GM21529 (cell line): ENCODE measurements around the gene DYNC1H1.
"Not testable (repeated sequence)": the region's sequence is repeated elsewhere in the genome, so short reads cannot be mapped to it uniquely, and the experiment has no call there.

Experiments used
- ATAC-seq: cut with Tn5 transposase; IDR thresholded peaks from one replicate; pipeline ENCODE4 v1.9.1; 2021; ENCODE audit not compliant: unreplicated experiment

DYNC1H1 gene

DNA sequence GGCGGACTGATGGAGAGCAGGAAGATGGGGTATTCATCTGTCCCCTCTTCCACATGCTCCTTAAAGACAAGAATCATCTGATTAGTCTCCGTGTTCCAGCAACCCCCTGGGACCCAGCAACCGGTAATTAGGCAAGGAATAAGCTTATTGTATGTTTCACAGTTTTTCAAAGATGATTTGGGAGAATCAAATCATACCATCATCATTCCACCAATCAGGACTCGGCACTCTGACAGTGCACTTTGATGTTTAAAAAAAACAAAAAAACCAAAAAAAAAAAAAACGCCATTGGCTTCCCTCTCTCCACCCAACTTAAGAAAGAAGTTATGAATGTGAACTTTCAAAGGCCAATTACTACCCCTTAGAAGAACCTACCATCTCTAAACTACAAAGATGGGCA, 1.3 kb upstream of the DYNC1H1 start:
- ATAC-seq, result no peak

DNA sequence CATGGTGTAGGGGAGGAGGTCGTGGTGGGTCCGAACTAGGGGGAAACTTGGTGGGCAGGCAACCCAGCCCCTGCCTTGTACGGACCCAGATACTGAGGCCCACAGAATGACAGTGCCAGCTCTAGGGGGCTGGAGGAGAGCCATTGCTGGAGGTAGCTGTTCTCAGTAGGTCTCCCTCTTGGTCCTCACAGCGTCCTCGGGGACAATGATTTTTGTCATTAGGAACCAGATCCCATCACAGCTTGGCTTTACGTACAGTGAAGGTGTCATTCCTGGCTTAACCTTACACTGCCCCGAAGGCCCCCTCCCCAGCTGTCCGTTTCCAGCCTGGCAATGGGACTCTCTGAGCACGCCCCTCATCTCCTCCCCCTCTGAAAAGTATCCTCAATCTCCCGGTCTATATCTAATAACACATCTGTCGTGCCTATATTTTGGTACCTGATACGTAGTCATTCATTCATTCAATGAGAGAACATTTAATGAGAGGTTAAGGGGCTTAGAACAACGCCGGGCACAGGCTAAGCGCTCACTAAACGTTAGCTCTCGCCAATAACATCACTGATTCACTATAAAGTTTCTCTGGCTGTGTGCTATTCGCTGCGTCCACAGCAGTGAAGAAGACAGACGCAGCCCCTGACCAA, 597 bp upstream of the DYNC1H1 start:
- no peak for ATAC-seq

GRCh38 chr14:101965181-101965544, 790 bp downstream of the DYNC1H1 start:
- peak; percentile 41 for ATAC-seq

GRCh38 chr14:101965770-101966722, 1.7 kb downstream of the DYNC1H1 start:
- no peak for ATAC-seq

- ATAC-seq, result no peak
Observed at GRCh38 chr14:101966742-101967141, 2.4 kb downstream of the DYNC1H1 start.

- ATAC-seq, result no peak
Observed at GRCh38 chr14:101968186-101968585, 3.8 kb downstream of the DYNC1H1 start.

- no peak for ATAC-seq
Observed at GRCh38 chr14:101969481-101969880, 5.1 kb downstream of the DYNC1H1 start.

- no peak for ATAC-seq
Observed at GRCh38 chr14:101970830-101971400, 6.5 kb downstream of the DYNC1H1 start.

GRCh38 chr14:101971458-101971857, 7.1 kb downstream of the DYNC1H1 start:
- not testable (repeated sequence) for ATAC-seq

DNA sequence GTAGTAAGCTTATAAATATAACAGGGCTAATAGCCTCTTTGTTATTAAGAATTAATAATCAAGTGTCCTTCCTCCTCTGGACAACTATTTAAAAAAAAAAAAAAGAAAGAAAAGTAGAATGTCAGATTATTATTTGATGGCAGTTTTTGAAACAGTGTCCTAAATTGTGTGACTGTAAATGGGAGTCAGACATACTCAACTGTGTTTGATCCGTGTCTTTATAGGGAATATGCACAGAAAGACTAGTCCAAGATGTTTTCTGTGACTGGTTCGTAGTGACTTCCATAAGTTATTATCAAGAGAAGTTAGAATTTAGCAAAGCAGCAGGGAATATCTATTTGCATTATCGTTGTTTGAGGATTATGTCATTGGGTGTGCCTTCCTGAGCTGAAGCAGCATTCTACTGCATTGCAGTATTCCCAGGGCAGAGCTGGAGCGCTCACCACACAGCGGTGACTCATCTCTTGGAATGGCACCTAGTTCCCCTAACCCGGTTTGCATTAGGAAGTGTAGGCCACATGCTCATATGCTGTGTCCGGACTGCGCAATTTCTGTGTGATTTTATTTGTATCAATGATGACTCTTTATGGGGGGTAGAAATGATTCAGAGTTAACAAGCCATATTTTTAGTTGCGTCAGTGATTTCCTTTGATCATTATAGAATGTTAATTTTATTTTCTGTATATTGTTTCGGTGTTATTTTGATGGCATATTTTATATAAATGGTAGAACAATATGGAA, 7.9 kb downstream of the DYNC1H1 start:
- ATAC-seq, result no peak

DNA sequence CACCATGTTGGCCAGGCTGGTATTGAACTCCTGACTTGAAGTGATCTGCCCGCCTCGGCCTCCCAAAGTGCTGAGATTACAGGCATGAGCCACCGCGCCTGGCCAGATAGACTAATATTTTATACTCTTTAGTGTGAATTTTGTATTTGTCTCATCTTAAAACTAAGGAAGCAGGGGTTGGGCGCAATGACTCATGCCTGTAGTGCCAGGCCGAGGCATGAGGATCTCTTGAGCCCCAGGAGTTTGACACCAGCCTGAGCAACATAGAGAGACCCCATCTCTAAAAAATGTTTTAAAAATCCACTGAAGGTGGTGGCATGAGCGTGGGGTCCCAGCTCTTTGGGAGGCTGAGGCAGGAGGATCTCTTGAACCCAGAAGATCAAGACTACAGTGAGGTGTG, 9.0 kb downstream of the DYNC1H1 start:
- ATAC-seq, result no peak

DNA sequence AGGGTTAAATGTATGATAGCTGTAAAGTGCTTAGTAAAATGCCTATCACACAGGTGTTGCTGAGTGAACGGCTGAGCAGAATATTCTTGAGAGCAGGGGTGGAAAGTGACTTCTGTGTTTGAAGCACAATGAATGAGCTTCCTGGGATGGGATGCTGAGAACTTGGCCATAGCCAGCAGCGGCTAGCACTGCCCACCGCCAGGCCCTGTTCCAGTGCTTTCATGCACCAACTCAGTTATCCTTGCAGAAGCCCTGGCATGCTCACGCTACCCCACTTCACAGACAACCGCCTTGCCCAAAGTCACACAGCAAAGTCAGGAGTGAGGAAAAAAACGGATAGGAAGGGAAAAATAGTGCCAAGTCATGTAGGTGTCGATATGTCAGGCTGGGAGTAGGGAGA, 10.9 kb downstream of the DYNC1H1 start:
- ATAC-seq, result no peak

DNA sequence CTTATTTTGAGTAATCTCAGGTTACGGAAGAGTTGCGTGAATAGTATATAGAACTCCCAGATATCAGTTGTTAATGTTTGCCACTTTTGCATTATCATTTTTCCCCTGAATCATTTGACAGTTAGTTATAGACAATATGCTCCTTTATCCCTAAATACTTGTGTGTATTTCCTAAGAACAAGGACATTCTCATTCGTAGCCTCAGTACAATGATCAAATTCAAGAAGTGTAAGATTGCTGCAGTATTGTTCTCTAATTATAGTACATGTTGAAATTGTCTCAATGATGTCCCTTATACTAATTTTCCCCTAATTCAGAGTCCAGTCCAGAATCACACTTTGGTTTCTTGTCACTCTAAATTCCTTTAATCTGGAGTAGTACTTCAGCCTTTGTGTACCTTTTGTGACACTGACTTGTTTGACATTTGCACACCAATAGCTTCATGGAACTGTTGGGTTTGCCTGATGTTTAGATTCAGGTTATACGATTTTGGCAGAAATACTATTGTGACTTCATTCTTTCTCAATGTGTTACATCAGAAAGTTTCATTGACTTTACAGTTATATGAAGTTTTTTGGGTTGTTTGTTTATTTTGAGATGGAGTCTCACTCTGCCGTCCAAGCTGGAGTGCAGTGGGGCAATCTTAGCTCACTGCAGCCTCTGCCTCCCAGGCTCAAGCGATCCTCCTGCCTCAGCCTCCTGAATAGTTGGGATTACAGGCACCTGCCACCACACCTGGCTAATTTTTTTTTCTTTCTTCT, 13.1 kb downstream of the DYNC1H1 start:
- no peak for ATAC-seq

DNA sequence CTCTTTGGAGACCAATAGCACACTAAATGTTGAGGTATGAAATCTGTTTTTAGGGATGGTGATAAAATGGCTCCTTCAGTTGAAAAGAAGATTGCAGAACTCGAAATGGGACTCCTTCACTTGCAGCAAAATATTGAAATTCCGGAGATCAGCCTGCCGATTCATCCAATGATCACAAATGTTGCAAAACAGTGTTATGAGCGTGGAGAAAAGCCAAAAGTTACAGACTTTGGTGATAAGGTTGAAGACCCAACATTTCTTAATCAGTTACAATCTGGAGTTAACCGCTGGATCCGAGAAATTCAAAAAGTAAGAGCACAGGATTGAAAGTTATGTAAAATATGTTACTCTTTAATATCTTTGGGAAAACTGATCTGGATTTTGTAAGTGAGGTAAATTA, 15.3 kb downstream of the DYNC1H1 start:
- no peak for ATAC-seq

DNA sequence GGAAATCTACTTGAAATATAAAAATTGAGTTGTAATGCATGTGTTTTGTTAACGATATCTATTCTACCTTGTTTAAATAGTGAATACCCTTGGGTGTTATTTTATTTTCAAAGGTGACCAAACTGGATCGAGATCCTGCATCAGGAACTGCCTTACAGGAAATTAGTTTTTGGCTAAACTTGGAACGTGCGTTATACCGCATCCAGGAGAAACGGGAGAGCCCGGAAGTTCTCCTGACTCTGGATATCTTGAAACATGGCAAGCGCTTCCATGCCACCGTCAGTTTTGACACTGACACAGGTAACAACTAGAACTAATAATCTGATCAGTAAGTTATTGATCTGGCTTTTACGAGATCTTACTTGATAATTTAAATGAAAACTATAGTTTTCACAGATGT, 15.9 kb downstream of the DYNC1H1 start:
- ATAC-seq, result no peak

GRCh38 chr14:101980700-101981099, 16.3 kb downstream of the DYNC1H1 start:
- ATAC-seq, result peak; percentile 96

- no peak for ATAC-seq
Observed at GRCh38 chr14:101982621-101983020, 18.2 kb downstream of the DYNC1H1 start.

DNA sequence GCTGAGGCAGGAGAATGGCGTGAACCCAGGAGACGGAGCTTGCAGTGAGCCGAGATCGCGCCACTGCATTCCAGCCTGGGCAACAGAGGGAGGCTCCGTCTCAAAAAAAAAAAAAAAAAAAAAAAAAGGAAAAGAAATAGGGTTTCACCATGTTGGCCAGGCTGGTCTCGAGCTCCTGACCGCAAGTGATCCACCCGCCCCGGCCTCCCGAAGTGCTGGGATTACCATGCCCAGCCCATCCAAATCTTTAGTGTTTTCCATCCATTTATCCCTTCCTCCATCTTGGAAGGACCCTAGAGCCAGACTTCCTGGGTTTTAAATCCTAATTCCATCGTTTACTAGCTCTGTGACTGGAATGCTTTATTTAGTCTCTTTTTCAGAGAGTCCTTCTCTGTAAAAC, 20.5 kb downstream of the DYNC1H1 start:
- not testable (repeated sequence) for ATAC-seq

GRCh38 chr14:101985957-101986356, 21.6 kb downstream of the DYNC1H1 start:
- ATAC-seq, result no peak

DNA sequence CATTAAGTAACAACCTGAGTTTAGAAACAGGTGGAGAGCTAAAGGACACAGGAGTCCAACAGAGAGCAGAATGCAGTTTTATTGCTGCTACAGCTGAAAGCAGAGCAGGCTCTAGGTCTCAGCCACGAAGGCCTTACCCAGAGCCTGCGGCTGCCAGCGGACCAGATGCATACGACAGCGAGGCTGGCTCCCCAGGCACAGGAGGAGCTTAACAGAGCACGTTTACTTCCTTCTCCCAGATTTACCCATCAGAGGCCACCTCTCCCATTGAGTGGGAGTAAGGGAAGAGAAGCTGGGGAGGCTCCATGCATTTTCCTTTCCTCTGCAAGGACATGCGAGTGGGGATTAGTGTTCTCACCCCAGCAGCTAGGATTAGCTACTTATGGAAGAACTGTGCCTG, 22.6 kb downstream of the DYNC1H1 start:
- ATAC-seq, result no peak

DNA sequence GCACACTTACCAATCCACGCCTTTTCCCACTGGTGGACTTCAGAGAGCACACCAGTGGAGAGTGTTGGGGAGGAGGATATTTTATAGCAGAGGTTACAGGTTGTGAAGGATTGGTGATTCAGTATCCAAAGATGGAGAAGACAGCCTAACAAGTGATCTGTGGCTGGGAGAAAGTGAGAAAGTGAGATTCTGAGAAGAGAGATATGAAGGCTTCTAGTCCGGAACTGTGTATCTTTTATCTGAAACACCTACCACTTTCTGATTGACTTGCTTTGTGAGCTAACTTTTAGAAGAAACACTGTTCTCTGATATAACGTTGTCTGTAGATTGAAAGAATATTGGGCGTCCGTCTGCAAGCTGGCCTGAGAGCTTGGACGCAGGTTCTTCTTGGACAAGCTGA, 24.0 kb downstream of the DYNC1H1 start:
- ATAC-seq, result no peak
